Ishikawa (cell line): Measurements from ENCODE around the gene GDI1.
A peak's percentile ranks its signal among the peaks of the same experiment; 100 is the strongest.

Experiments
- CEBPB ChIP-seq: IDR thresholded peaks from 2 replicates; pipeline ENCODE4 v1.6.1; 2012
- CREB1 ChIP-seq: IDR thresholded peaks from 2 replicates; pipeline ENCODE4 v1.6.1; 2012; ENCODE audit warnings: low read depth
- EGR1 ChIP-seq: IDR thresholded peaks from 2 replicates; pipeline ENCODE4 v1.6.1; 2012
- EP300 ChIP-seq: IDR thresholded peaks from 2 replicates; pipeline ENCODE4 v1.6.1; 2012; ENCODE audit warnings: borderline replicate concordance
- NFIC ChIP-seq: IDR thresholded peaks from 2 replicates; pipeline ENCODE4 v1.6.1; 2012
- REST ChIP-seq: IDR thresholded peaks from 2 replicates; pipeline ENCODE4 v1.6.1; 2012; ENCODE audit warnings: low read depth, mild to moderate bottlenecking
- TAF1 ChIP-seq: IDR thresholded peaks from 2 replicates; pipeline ENCODE4 v1.6.1; 2012; ENCODE audit warnings: low read depth, mild to moderate bottlenecking
- TCF12 ChIP-seq: IDR thresholded peaks from 2 replicates; pipeline ENCODE4 v1.6.1; 2012; ENCODE audit warnings: low read depth
- TEAD4 ChIP-seq: IDR thresholded peaks from 2 replicates; pipeline ENCODE4 v1.6.1; 2012
- YY1 ChIP-seq: IDR thresholded peaks from 2 replicates; pipeline ENCODE4 v1.6.1; 2012; ENCODE audit warnings: low read depth
- TF ChIP-seq, protein P1 (sequence below): IDR thresholded peaks from 2 replicates; pipeline ENCODE4 v1.6.1; 2012

DNA sequence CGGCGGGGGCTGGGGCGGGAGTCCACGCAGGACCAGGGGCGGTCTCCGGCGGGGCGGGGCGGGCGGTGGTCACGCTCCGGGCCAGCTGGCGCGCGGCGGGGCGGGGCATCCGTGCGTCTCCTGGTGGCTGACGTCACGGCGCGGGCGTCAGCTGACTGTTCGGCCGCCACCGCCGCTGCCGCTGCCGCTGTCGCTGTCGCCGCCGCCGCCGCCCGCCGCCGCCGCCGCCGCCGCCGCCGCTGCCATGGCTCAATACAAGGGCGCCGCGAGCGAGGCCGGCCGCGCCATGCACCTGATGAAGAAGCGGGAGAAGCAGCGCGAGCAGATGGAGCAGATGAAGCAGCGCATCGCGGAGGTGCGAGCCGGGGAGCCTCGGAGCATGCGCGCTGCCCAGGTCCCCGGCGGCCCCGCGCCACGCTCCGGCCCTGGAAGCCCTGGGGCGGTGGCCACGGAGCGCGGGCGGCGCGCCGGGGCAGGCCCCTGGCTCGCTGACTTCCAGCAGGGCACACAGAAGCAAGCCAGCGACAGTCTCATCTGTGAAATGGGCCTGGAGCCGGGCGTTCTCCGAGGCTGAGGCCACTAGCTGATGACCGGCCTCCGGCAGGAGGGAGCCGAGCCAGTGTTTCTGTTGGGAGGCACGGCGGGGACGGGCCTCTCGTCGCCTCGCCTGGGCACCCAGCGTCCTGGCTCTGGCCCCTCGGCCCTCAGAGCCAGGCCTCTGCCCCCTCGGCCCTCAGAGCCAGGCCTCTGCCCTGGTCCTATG lies 7.2 kb downstream of the GDI1 start, which contains the start of gene FAM50A:
- no peak for TF ChIP-seq CEBPB
- no peak for TF ChIP-seq TCF12
- TF ChIP-seq TEAD4: no peak
- TF ChIP-seq EP300: no peak
- TF ChIP-seq NFIC: no peak
- no peak for TF ChIP-seq EGR1
- TF ChIP-seq YY1: no peak
- no peak for TF ChIP-seq REST
- TF ChIP-seq TAF1: no peak
- TF ChIP-seq, protein P1, sequence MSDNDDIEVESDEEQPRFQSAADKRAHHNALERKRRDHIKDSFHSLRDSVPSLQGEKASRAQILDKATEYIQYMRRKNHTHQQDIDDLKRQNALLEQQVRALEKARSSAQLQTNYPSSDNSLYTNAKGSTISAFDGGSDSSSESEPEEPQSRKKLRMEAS: peak; percentile 42
- no peak for TF ChIP-seq CREB1
